GM21576 (cell line): ENCODE data around the gene ANGPTL3.

Experiments
- ATAC-seq: cut with Tn5 transposase; IDR thresholded peaks from one replicate; pipeline ENCODE4 v1.9.1; 2021; ENCODE audit warnings: mild to moderate bottlenecking, moderate library complexity; ENCODE audit not compliant: unreplicated experiment

ANGPTL3 gene

GRCh38 chr1:62621907-62622306 lies 24.6 kb downstream of the ANGPTL3 start:
- peak; percentile 96 for ATAC-seq

- ATAC-seq: no peak
Measured at GRCh38 chr1:62625415-62625814, 28.1 kb downstream of the ANGPTL3 start.

GRCh38 chr1:62628506-62628905 lies 31.2 kb downstream of the ANGPTL3 start:
- no peak for ATAC-seq

- ATAC-seq: no peak
Measured at GRCh38 chr1:62637392-62638105, 40.2 kb downstream of the ANGPTL3 start.

- ATAC-seq: no peak
Measured at GRCh38 chr1:62643283-62643682, 46.0 kb downstream of the ANGPTL3 start.

- ATAC-seq: no peak
Measured at GRCh38 chr1:62652387-62652786, 55.1 kb downstream of the ANGPTL3 start.

GRCh38 chr1:62654744-62655143 lies 57.4 kb downstream of the ANGPTL3 start:
- no peak for ATAC-seq
